Mesothelial cell of epicardium (in vitro differentiated cells): ENCODE results near the gene ATP4A. TPM values are rescaled to one million over a fixed set of nuclear protein-coding genes. Genes with fewer than 3 reads are reported as not detected.
A peak's percentile ranks its signal among the peaks of the same experiment; 100 is the strongest.

Experiments
- DNase-seq, 2 experiments: peaks; one replicate each; pipeline ENCODE4 v3.0.0; 2021; ENCODE audit warnings: low spot score in 2 of 2; ENCODE audit not compliant: unreplicated experiment in 2 of 2
- H3K27ac Mint-ChIP-seq: 2 replicates; pipeline ENCODE4 v1.8.0; 2021; ENCODE audit warnings: mixed read lengths
- H3K27me3 Mint-ChIP-seq: 2 replicates; pipeline ENCODE4 v1.8.0; 2021; ENCODE audit warnings: low read depth, mixed read lengths
- H3K36me3 Mint-ChIP-seq: 2 replicates; pipeline ENCODE4 v1.8.0; 2021; ENCODE audit warnings: mixed read lengths
- H3K4me1 Mint-ChIP-seq: 2 replicates; pipeline ENCODE4 v1.8.0; 2021; ENCODE audit warnings: mixed read lengths
- H3K4me3 Mint-ChIP-seq: 2 replicates; pipeline ENCODE4 v1.8.0; 2021; ENCODE audit warnings: mild to moderate bottlenecking, moderate library complexity, mixed read lengths
- H3K9me3 Mint-ChIP-seq: 2 replicates; pipeline ENCODE4 v1.8.0; 2021; ENCODE audit warnings: mixed read lengths
- CTCF ChIP-seq: fragments of 200-600 bp; sonication (generic); IDR thresholded peaks from one replicate; pipeline ENCODE4 v1.5.0; 2021; ENCODE audit warnings: antibody characterized with exemption; ENCODE audit not compliant: unreplicated experiment
- total RNA-seq: library from RNA; stranded (reverse); gene quantifications from 3 replicates; pipeline ENCODE4 v1.2.1, GENCODE V29; 2021

ATP4A gene
- total RNA-seq, 1 donor from 2014 or later, result 0.11 TPM

DNA sequence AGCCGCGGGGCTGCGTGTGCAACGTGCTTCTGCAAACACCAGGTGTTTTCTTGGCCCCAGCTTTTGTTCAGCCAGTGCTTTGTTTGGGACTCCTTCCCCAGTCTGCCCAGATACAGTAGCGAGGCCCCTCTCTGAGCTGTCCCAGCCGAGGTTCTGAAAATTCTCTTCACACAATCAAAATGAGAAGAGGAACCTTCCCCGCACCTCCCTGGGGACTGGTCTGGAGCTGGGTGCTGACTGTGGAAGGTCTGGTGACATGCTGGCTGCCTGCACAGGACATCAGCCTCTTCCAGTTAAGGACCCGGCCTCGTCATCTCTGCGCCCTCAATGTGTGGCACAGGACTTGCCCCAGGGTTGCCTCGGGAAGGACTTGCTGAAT lies 4.2 kb downstream of the ATP4A start:
- Mint-ChIP-seq H3K27me3 (peaks cover 88% of the 10 kb centered on the region), H3K9me3 (no peaks in the 10 kb centered on the region), H3K36me3 (no peaks in the 10 kb centered on the region), H3K27ac (no peak overlapping the region), H3K4me3 (no peak overlapping the region), H3K4me1 (peaks cover 4% of the 10 kb centered on the region)
- no peak for TF ChIP-seq CTCF
- DNase-seq, result no peak

- H3K27ac Mint-ChIP-seq, result no peak overlapping the region
- TF ChIP-seq CTCF, result no peak
- no peaks in the 10 kb centered on the region for H3K36me3 Mint-ChIP-seq
- H3K4me1 Mint-ChIP-seq, result peaks cover 4% of the 10 kb centered on the region
- H3K9me3 Mint-ChIP-seq, result no peaks in the 10 kb centered on the region
- H3K4me3 Mint-ChIP-seq, result peak overlapping the region; percentile 75
- peaks cover 90% of the 10 kb centered on the region for H3K27me3 Mint-ChIP-seq
- no peak for DNase-seq
Observed at GRCh38 chr19:35558400-35559280, 4.8 kb downstream of the ATP4A start.

- no peaks in the 10 kb centered on the region for H3K36me3 Mint-ChIP-seq
- peak overlapping the region; percentile 75 for H3K4me3 Mint-ChIP-seq
- no peaks in the 10 kb centered on the region for H3K9me3 Mint-ChIP-seq
- no peak for TF ChIP-seq CTCF
- peaks cover 83% of the 10 kb centered on the region for H3K27me3 Mint-ChIP-seq
- peak; percentile 70 to 82 for DNase-seq
- H3K27ac Mint-ChIP-seq, result no peak overlapping the region
- H3K4me1 Mint-ChIP-seq, result peaks cover 4% of the 10 kb centered on the region
Observed at GRCh38 chr19:35557539-35558399, 5.7 kb downstream of the ATP4A start.

GRCh38 chr19:35556846-35557538 lies 6.5 kb downstream of the ATP4A start:
- Mint-ChIP-seq H3K4me3 (peak overlapping the region; percentile 50), H3K9me3 (no peaks in the 10 kb centered on the region), H3K27me3 (peaks cover 75% of the 10 kb centered on the region), H3K4me1 (peaks cover 4% of the 10 kb centered on the region), H3K36me3 (no peaks in the 10 kb centered on the region), H3K27ac (no peak overlapping the region)
- TF ChIP-seq CTCF, result no peak
- no peak for DNase-seq

DNA sequence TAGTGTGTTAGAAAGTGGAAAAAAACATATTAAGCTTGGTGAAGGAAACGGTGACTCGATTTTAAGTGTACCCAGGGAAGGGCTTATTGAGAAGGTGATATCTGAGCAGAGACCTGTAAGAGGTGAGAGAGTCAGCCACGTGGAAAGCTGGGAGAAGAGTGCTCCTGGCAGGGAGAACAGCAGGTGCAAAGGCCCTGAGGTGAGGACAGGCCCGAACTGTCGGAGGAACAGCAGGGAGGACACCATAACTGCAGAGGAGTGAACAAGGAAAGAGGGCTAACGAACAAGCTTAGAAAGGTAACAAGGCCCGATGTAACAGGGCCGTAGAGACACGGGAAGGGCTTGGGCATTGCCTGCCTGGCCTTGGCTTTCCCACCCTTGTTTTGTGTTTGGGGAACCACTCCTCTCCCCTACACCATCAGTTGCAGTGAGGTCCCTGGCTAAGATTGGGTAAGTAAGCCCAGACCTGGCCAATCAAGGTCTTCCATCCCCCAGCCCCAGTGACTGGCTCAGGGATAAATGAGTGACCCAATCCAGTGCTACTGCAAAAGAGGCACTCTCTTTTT lies 7.3 kb downstream of the ATP4A start:
- Mint-ChIP-seq H3K27ac (no peak overlapping the region), H3K27me3 (peaks cover 67% of the 10 kb centered on the region), H3K4me1 (peaks cover 4% of the 10 kb centered on the region), H3K36me3 (no peaks in the 10 kb centered on the region), H3K4me3 (peak overlapping the region; percentile 2), H3K9me3 (no peaks in the 10 kb centered on the region)
- DNase-seq, result no peak
- TF ChIP-seq CTCF, result no peak
